NT2/D1 (cell line): ENCODE data around the gene KLHL8.

Experiments
- SUZ12 ChIP-seq: IDR thresholded peaks from 2 replicates; pipeline ENCODE4 v1.6.1; 2011; ENCODE audit not compliant: insufficient read length, insufficient read depth; ENCODE audit errors: extremely low read depth
- YY1 ChIP-seq: IDR thresholded peaks from 2 replicates; pipeline ENCODE4 v1.6.1; 2011; ENCODE audit not compliant: insufficient read length, insufficient read depth
- ZNF274 ChIP-seq: IDR thresholded peaks from 2 replicates; pipeline ENCODE4 v1.6.1; 2011; ENCODE audit warnings: mild to moderate bottlenecking, low read depth, low read length

DNA sequence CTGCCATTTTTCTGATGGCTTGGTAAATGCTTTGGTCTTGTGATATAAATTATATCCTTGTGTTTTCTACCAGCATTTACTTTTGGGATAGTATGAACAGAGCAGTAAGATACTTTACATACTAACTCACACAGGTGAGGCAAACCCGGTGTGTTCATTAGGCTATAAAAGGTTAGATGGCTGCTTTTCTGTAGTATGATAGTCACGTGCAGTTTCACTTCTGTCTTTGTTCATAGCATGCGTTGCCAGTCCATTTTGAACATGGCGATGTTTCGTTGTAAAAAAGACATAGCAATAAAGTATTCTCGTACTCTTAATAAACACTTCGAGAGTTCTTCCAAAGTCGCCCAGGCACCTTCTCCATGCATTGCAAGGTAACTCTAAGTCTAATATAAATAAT, 88.4 kb downstream of the KLHL8 start:
- TF ChIP-seq YY1 (no peak), ZNF274 (no peak), SUZ12 (no peak)
